Erythroblast (primary cell): ENCODE measurements around the gene NRXN3.

ENCODE experiments used
- GATA1 ChIP-seq: IDR thresholded peaks from 2 replicates; pipeline ENCODE4 v1.6.1; 2011; ENCODE audit warnings: low read depth, mild to moderate bottlenecking, control low read depth, low read length, moderate library complexity
- POLR2A ChIP-seq: IDR thresholded peaks from 2 replicates; pipeline ENCODE4 v1.6.1; 2011; ENCODE audit warnings: mild to moderate bottlenecking, low read length

DNA sequence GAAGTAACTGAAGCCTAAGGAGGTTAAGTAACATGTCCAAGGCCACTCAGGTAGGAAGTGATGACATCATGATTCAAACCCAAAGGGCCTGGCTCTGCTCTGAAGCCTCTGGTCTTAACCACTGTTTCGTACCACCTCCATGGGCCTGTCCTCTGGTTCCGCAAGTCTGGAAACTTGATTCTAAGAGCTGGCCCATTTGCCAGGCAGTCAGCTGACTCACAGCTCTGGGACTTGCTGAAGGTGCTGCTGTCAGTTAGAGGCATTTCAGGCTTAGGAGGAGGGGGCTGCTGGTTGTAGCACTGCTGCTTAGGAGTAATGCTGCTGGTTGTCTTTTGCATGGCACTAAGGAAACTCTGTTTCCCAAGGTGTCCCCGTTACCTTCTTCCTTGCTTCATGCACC lies 7.9 kb downstream of the NRXN3 start:
- TF ChIP-seq POLR2A: no peak
- no peak for TF ChIP-seq GATA1
